Ovary (tissue), 9 donors: ENCODE measurements around the gene PCDHB5. TPM values are rescaled to one million over a fixed set of nuclear protein-coding genes. Genes with fewer than 3 reads are reported as not detected.
"Not testable (repeated sequence)": the region's sequence is repeated elsewhere in the genome, so short reads cannot be mapped to it uniquely, and the experiment has no call there.

Source experiments
- DNase-seq, 5 donors: peaks; one replicate each; pipeline ENCODE4 v3.0.0-alpha.2; 2019 to 2020
- H3K27ac ChIP-seq, 2 donors: fragments of 200-600 bp; one replicate each; pipeline versions ENCODE4 v1.5.1 to v1.8.0; 2019 to 2022
- H3K27me3 ChIP-seq: fragments of 200-600 bp; one replicate; pipeline ENCODE4 v1.8.0; 2022
- H3K36me3 ChIP-seq: fragments of 200-600 bp; sonication (generic); one replicate; pipeline ENCODE4 v1.5.1; 2019
- H3K4me1 ChIP-seq: one replicate; pipeline ENCODE4 v1.8.1; 2013; ENCODE audit warnings: mild to moderate bottlenecking, moderate library complexity; ENCODE audit not compliant: insufficient read depth
- H3K4me3 ChIP-seq: fragments of 200-600 bp; sonication (generic); one replicate; pipeline ENCODE4 v1.5.1; 2017
- H3K9me3 ChIP-seq, 2 donors: fragments of 200-600 bp in 1 of 2; sonication (generic) in 1 of 2; one replicate each; pipeline versions ENCODE4 v1.5.1 to v1.8.1; 2013 to 2019; ENCODE audit warnings: mild to moderate bottlenecking in 1 of 2, moderate library complexity in 1 of 2
- CTCF ChIP-seq, 3 donors: fragments of 450-650 bp in 2 of 3; fragments of 200-600 bp in 1 of 3; IDR thresholded peaks; one replicate each; pipeline versions ENCODE4 v1.5.1 to v1.8.0; 2016 to 2022; ENCODE audit warnings: antibody characterized with exemption in 3 of 3, mild to moderate bottlenecking in 1 of 3
- EP300 ChIP-seq: sonication (generic); formaldehyde crosslinking; IDR thresholded peaks from one replicate; pipeline ENCODE4 v1.6.1; 2017; ENCODE audit warnings: antibody characterized with exemption
- POLR2A ChIP-seq: fragments of 450-650 bp; IDR thresholded peaks from one replicate; pipeline ENCODE4 v1.6.1; 2017; ENCODE audit warnings: antibody characterized with exemption, mild to moderate bottlenecking, moderate library complexity
- WGBS, 3 donors: extraction: QIAGEN DNeasy Blood & Tissue Kit in 1 of 3; methylation state at CpG; one replicate each; pipeline versions ENCODE4 v1.1.5 to v1.1.7; 2013 to 2017; 5-methylcytosine and 5-hydroxymethylcytosine counted together
- intact Hi-C, 4 donors: fragments of 100-400 bp; cut with DNase I; formaldehyde crosslinking; loops; one replicate each; pipeline versions ENCODE4 v1.11.0 to v1.15.1; 2022 to 2023
- polyA plus RNA-seq, 2 donors: library from polyadenylated mRNA; stranded (reverse); fragments of 200-250 nt in 1 of 2; fragments of 350-450 nt in 1 of 2; fragmentation: Illumina TruSeq in 1 of 2; extraction: RNeasy Lipid Tissue Mini Kit (QIAGEN cat#74804) in 1 of 2; gene quantifications; one replicate each; pipeline ENCODE4 v1.2.3, GENCODE V29; 2013 to 2014
- total RNA-seq, 7 donors: library from RNA; depleted of rRNA in 2 of 7; stranded (reverse); fragments of >200 nt in 2 of 7; fragmentation: NEBNext Ultra II Directional in 3 of 7; extraction: Animal tissue kit (Norgen Biotek cat#: 25700) in 3 of 7; gene quantifications; one replicate each; pipeline versions ENCODE4 v1.1.0 to v1.2.4, GENCODE V29; 2016 to 2023
- donor health status: DM: no; HTN: no; CAD: no; lungs with moderate emphysema.
- donor health status: DM: no; HTN: no; CAD: no.
- donor health status: Bipolar disorder and iron deficiency.
- donor health status: DM: yes; HTN: yes; CAD: no.
- donor health status: DM: no; HTN: no; CAD: no.
- donor health status: DM: yes; HTN: yes; CAD: no.

Gene PCDHB5
- total and polyA plus RNA-seq, 9 donors, result 7.3 to 16.2 (median 10.3) TPM

- intact Hi-C loops, result no loop called here
- TF ChIP-seq POLR2A (no peak), EP300 (no peak), CTCF (IDR thresholded peaks at IDR 0.05) (no peak)
Measured at GRCh38 chr5:141119250-141119649, 15.8 kb upstream of the PCDHB5 start.

GRCh38 chr5:141121563-141121962, 13.4 kb upstream of the PCDHB5 start, which contains the start of gene PCDHB4:
Gene PCDHB4 (plus strand): TSS chr5:141121818. CDS start chr5:141121999, 181 bp downstream.
- intact Hi-C loops, result no loop called here
- Histone ChIP-seq H3K27ac (peak within 1 kb of the TSS in 1 of 2 donors; percentile 42), H3K9me3 (peaks cover 0 to 13% of the 10 kb centered on the region in 2 donors), H3K27me3 (no peaks in the 10 kb centered on the region), H3K4me1 (no peaks in the 10 kb centered on the region), H3K36me3 (no peaks in the 10 kb centered on the region), H3K4me3 (peak within 1 kb of the TSS; percentile 18)
- 10 to 21% (median 17%) methylated on average over 16 of the region's 16 CpGs for WGBS, 3 donors
- TF ChIP-seq POLR2A (no peak), CTCF (IDR thresholded peaks at IDR 0.05) (peak in 2 of 3 donors; percentile 21 to 47)
- DNase-seq, result peak; percentile 47 to 65 (median 58)

More at GRCh38 chr5:141119250-141119649, 15.8 kb upstream of the PCDHB5 start:
- Histone ChIP-seq H3K36me3 (no peaks in the 10 kb centered on the region), H3K27ac (no peak overlapping the region), H3K4me3 (no peak overlapping the region), H3K4me1 (no peaks in the 10 kb centered on the region), H3K27me3 (no peaks in the 10 kb centered on the region), H3K9me3 (peaks cover 0 to 13% of the 10 kb centered on the region in 2 donors)
- WGBS, 3 donors, result 40 to 44% (median 40%) methylated on average over 2 of the region's 2 CpGs
- DNase-seq, result no peak

- 22 to 46% (median 44%) methylated on average over 12 of the region's 12 CpGs for WGBS, 3 donors
- no peak for DNase-seq
- H3K27ac ChIP-seq, result peak overlapping the region in 1 of 2 donors; percentile 42
- H3K36me3 ChIP-seq, result no peaks in the 10 kb centered on the region
- H3K9me3 ChIP-seq, result peaks cover 0 to 13% of the 10 kb centered on the region in 2 donors
- intact Hi-C loops, result no loop called here
- TF ChIP-seq POLR2A, result no peak
- no peak for TF ChIP-seq EP300
- no peak for TF ChIP-seq CTCF (IDR thresholded peaks at IDR 0.05)
- no peaks in the 10 kb centered on the region for H3K27me3 ChIP-seq
- H3K4me3 ChIP-seq, result peak overlapping the region; percentile 18
- H3K4me1 ChIP-seq, result no peaks in the 10 kb centered on the region
Measured at GRCh38 chr5:141121985-141122384, 13.0 kb upstream of the PCDHB5 start.

- H3K36me3 ChIP-seq, H3K4me1 ChIP-seq, H3K27ac ChIP-seq, H3K4me3 ChIP-seq, intact Hi-C loops, H3K27me3 ChIP-seq, DNase-seq: not testable (repeated sequence)
- H3K9me3 ChIP-seq, result peaks cover 0 to 13% of the 10 kb centered on the region in 2 donors
- WGBS, 3 donors, result 26 to 35% (median 31%) methylated on average over 22 to 59 of the region's 73 CpGs
Measured at GRCh38 chr5:141123396-141124135, 11.4 kb upstream of the PCDHB5 start.

GRCh38 chr5:141127305-141127704, 7.7 kb upstream of the PCDHB5 start:
- intact Hi-C loops, result no loop called here
- Histone ChIP-seq H3K27ac (no peak overlapping the region), H3K9me3 (peaks cover 0 to 9% of the 10 kb centered on the region in 2 donors), H3K27me3 (no peaks in the 10 kb centered on the region), H3K36me3 (no peaks in the 10 kb centered on the region), H3K4me1 (no peaks in the 10 kb centered on the region), H3K4me3 (no peak overlapping the region)
- whole genome bisulfite sequencing, 3 donors, result 91 to 96% (median 93%) methylated on average over 1 of the region's 1 CpG
- TF ChIP-seq CTCF (IDR thresholded peaks at IDR 0.05) (no peak), POLR2A (no peak), EP300 (no peak)
- no peak for DNase-seq
